GM10248 (cell line): ENCODE measurements around the gene ZFY.
"Not testable (repeated sequence)": the region's sequence is repeated elsewhere in the genome, so short reads cannot be mapped to it uniquely, and the experiment has no call there.

Experiments used
- CTCF ChIA-PET: fragments of 300-600 bp; sonication (Branson Sonifier 250); formaldehyde crosslinking; extraction: SDS; loops from one replicate; lab custom pipeline; 2021; ENCODE audit warnings: antibody characterized with exemption; lab: Yijun Ruan, JAX
- POLR2A ChIA-PET: fragments of 350-650 bp; sonication (Branson Sonifier 250); formaldehyde crosslinking; extraction: SDS; loops from one replicate; lab custom pipeline; 2020; ENCODE audit warnings: antibody characterized with exemption; lab: Yijun Ruan, JAX
- DNase-seq: peaks from one replicate; pipeline ENCODE4 v3.0.0; 2012; ENCODE audit errors: extremely low spot score
- TF ChIP-seq, protein P1 (sequence below): IDR thresholded peaks from 2 replicates; pipeline ENCODE4 v1.5.1; 2012; ENCODE audit warnings: mild to moderate bottlenecking, low read depth; ENCODE audit errors: extremely low read depth, missing control alignments, control extremely low read depth

The ZFY gene

DNA sequence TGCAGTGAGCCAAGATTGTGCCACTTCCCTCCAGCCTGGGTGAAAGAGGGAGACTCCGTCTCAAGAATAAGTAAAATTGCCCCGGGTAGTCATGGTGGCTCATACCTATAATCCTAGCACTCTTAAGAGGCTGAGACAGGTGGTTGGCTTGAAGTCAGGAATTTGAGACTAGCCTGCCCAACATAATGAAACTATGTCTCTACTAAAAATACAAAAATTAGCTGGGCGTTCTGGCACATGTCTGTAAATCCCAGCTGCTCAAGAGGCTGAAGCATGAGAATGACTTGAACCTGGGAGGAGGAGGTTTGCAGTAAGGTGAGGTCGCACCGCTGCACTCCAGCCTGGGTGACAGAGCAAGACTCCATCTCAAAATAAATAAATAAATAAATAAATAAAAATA, 49.3 kb downstream of the ZFY start:
- POLR2A ChIA-PET, result no interaction called here
- TF ChIP-seq, protein P1, sequence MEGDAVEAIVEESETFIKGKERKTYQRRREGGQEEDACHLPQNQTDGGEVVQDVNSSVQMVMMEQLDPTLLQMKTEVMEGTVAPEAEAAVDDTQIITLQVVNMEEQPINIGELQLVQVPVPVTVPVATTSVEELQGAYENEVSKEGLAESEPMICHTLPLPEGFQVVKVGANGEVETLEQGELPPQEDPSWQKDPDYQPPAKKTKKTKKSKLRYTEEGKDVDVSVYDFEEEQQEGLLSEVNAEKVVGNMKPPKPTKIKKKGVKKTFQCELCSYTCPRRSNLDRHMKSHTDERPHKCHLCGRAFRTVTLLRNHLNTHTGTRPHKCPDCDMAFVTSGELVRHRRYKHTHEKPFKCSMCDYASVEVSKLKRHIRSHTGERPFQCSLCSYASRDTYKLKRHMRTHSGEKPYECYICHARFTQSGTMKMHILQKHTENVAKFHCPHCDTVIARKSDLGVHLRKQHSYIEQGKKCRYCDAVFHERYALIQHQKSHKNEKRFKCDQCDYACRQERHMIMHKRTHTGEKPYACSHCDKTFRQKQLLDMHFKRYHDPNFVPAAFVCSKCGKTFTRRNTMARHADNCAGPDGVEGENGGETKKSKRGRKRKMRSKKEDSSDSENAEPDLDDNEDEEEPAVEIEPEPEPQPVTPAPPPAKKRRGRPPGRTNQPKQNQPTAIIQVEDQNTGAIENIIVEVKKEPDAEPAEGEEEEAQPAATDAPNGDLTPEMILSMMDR, result no peak
- CTCF ChIA-PET, result interaction anchor here (1.0 kb wide), 1 partner anchor 28 kb away, joined by 3 read pairs; no protein-coding TSS in a partner anchor
- no peak for DNase-seq

DNA sequence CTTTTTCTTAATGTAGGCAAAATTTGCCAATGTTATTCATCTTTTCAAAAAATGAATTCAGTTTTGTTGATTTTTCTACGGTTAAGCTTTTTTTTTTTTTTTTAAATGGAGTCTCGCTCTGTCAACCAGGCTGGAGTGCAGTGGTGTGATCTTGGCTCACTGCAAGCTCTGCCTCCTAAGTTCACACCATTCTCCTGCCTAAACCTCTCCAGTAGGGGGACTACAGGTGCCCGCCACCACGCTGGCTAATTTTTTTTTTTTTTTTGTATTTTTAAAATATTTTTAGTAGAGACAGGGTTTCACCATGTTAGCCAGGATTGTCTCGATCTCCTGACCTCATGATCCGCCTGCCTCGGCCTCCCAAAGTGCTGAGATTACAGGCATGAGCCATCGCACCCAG, 52.0 kb downstream of the ZFY start:
- DNase-seq, CTCF ChIA-PET, POLR2A ChIA-PET: not testable (repeated sequence)

DNA sequence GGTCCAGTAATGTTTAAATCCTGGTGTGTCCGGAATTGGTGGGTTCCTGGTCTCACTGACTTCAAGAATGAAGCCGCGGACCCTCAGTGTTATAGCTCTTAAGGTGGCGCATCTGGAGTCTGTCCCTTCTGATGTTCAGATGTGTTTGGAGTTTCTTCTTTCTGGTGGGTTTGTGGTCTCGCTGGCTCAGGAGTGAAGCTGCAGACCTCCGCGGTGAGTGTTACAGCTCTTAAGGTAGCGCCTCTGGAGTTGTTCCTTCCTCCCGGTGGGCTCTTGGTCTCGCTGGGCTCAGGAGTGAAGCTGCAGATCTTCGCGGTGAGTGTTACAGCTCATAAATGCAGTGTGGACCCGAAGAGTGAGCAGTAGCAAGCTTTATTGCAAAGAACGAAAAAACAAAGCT, 62.2 kb downstream of the ZFY start:
- DNase-seq, POLR2A ChIA-PET, CTCF ChIA-PET: not testable (repeated sequence)

DNA sequence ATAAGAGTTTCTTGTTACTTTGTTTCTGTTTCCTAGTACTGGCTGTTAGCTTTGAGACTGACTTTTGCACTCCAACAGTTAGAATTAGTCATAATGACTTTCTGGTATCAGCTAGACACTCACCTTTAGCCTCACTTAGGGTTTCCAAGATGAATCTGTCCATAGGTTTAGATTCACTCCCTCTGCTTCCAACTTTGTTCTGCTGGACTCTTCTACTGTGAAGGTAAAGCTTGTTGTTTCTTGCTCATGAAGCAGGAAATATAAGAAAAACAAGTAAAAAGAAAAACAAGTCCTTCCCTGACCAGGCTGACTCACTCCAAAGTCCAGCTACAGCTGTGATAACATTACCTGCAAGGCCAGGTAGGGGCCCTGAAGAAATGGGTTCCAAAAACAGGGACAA, 67.0 kb downstream of the ZFY start:
- ChIA-PET CTCF (no interaction called here), POLR2A (interaction anchor here (0.7 kb wide), 1 partner anchor 12 kb away, joined by 3 read pairs; no protein-coding TSS in a partner anchor)
- no peak for DNase-seq
- TF ChIP-seq, protein P1, result no peak

DNA sequence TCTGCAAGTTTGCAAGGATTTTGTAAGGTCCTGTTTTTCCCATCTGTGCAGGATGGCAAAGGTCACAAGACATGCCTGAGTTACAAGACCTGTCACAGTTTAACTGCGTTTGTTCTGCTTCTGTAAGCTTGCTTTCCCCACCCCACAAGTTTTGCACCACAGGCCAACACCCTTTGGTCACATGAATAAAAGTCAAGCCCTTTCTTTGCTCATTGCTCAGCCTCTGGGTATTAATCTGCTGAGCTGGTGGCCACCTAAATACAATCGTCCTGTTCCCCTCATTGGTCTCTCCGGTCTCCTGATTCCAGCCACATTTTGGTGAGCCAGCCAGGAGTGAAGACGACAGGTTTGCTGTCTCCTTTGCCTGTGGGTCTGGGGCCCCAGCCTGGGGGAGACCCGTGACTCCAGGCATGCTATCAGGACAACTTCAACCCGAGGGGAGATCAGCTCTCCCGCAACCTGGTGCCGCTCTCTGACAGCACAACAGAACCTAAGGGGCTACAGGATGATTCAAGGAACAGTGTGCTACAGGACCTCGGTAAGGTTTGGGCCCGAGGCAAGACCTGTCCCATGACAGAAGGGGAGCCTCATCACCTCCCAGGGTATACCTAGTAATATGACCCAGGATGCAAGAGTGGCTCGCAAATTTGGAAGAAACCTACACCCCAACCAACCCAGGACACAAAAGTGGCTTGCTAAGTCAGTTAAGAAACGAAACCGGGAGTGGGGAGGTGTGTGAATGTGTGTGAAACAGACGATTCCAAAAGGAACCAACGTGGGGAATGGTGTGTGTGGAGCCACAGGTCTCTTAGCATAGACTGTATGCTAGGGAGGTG, 67.7 kb downstream of the ZFY start:
- no peak for DNase-seq
- ChIA-PET CTCF (no interaction called here), POLR2A (interaction anchor here (0.7 kb wide), 1 partner anchor 11 kb away, joined by 3 read pairs; no protein-coding TSS in a partner anchor)
- TF ChIP-seq, protein P1, result no peak

DNA sequence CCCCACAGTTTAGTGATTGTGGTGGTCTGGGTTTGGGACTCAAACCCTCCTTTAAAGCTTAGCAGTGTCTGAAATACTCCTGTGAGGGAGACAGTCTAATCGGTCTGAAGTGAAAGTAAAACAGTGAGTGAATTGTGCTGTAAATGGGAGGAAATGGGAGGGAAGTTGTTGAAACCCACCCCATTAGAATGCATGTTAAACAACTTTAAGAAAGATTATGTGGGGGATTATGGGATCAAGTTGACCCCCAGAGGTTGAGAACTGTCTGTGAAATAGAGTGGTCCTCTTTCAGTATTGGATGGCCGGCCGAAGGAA, 68.3 kb downstream of the ZFY start:
- TF ChIP-seq, protein P1, result no peak
- POLR2A ChIA-PET, result no interaction called here
- DNase-seq, result no peak
- CTCF ChIA-PET, result no interaction called here

DNA sequence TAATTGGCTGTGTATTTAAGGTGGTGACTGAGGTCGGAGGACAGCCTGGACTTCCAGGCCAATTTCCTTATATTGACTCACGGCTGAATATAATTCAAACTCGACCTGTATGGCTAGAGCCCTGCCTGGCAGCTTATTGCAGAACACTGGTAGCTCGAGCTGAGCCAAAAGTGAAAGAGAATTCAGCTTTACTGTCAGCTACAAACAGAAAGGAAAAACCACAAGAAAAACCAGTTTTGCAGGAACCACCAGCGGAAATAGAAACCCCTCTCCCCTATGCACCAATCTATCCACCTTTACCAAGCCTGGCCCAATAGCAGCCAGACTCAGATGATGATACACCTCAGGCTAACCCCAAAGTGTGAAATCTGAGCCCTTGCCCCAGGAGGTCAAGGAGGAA, 68.7 kb downstream of the ZFY start:
- peak; percentile 6 for DNase-seq
- TF ChIP-seq, protein P1, result no peak
- ChIA-PET POLR2A (no interaction called here), CTCF (no interaction called here)

DNA sequence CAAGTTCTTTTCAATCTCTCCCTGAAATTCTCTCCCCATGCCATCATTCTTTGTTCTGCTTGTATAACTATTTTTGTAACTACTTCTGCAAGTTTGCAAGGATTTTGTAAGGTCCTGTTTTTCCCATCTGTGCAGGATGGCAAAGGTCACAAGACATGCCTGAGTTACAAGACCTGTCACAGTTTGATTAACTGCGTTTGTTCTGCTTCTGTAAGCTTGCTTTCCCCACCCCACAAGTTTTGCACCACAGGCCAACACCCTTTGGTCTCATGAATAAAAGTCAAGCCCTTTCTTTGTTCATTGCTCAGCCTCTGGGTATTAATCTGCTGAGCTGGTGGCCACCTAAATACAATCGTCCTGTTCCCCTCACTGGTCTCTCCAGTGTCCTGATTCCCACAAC, 70.8 kb downstream of the ZFY start:
- DNase-seq, CTCF ChIA-PET, POLR2A ChIA-PET: not testable (repeated sequence)
